GM12878 (cell line): ENCODE measurements around the gene TCF12. TPM values are rescaled to one million over a fixed set of nuclear protein-coding genes. Genes with fewer than 3 reads are reported as not detected.

Source experiments
- ATAC-seq: fragments of 200-7000 bp; cut with Tn5 transposase; 3 replicates; pipeline ENCODE4 v1.9.1; 2020; ENCODE audit warnings: mild to moderate bottlenecking, moderate library complexity
- BruUV-seq: library from RNA; stranded (reverse); fragments of 400-500 nt; replicated peaks from 2 replicates; lab custom pipeline; 2021; lab: Mats Ljungman, UMichigan
- CTCF ChIA-PET: fragments of 300-600 bp; sonication (Branson Sonifier 250); formaldehyde crosslinking; extraction: SDS; loops from one replicate; lab custom pipeline; 2021; ENCODE audit warnings: inconsistent platforms; lab: Yijun Ruan, JAX
- POLR2A ChIA-PET: fragments of 350-600 bp; formaldehyde crosslinking; extraction: SDS; loops from one replicate; lab custom pipeline; 2021; ENCODE audit warnings: inconsistent platforms; lab: Charles Lee
- RAD21 ChIA-PET: fragments of 300-600 bp; sonication (Branson Sonifier 250); formaldehyde crosslinking; loops from one replicate; lab custom pipeline; 2023; ENCODE audit warnings: antibody characterized with exemption; ENCODE audit not compliant: unreplicated experiment; lab: Charles Lee
- SMC1A ChIA-PET: fragments of 300-600 bp; sonication (Branson Sonifier 250); formaldehyde crosslinking; loops from one replicate; lab custom pipeline; 2023; ENCODE audit not compliant: unreplicated experiment, uncharacterized antibody; lab: Charles Lee
- DNase-seq: peaks from one replicate; pipeline ENCODE4 v3.0.0-alpha.2; 2011; ENCODE audit warnings: low read depth, low spot score
- FAIRE-seq: peaks from 3 replicates; lab custom pipeline; 2011; peaks lifted over from hg19 to GRCh38; lab: Jason Lieb, UNC
- H2AFZ ChIP-seq: 2 replicates; pipeline ENCODE4 v1.6.0; 2011; ENCODE audit warnings: low read depth, low read length, control low read depth; ENCODE audit not compliant: control insufficient read depth
- H3K27ac ChIP-seq: 2 replicates; pipeline ENCODE4 v1.5.1; 2011; ENCODE audit warnings: control low read depth; ENCODE audit not compliant: control insufficient read depth, insufficient read depth
- H3K27me3 ChIP-seq, 2 experiments: replicated peaks in 1 of 2; 2 replicates each; pipeline versions ENCODE4 v1.6.0 to v1.6.1; 2011; ENCODE audit warnings: low read length in 1 of 2; ENCODE audit not compliant: control insufficient read depth in 2 of 2, insufficient read depth in 2 of 2
- H3K36me3 ChIP-seq, 2 experiments: 2 replicates each; pipeline ENCODE4 v1.5.1; 2011; ENCODE audit warnings: low read length in 1 of 2; ENCODE audit not compliant: control insufficient read depth in 2 of 2, insufficient read depth in 2 of 2
- H3K4me1 ChIP-seq: 2 replicates; pipeline ENCODE4 v1.6.1; 2011; ENCODE audit warnings: mild to moderate bottlenecking, low read length, moderate library complexity, mixed read lengths; ENCODE audit not compliant: control insufficient read depth, insufficient read depth
- H3K4me2 ChIP-seq: 2 replicates; pipeline ENCODE4 v1.6.0; 2011; ENCODE audit warnings: control low read depth; ENCODE audit not compliant: control insufficient read depth, insufficient read depth
- H3K4me3 ChIP-seq: fragments of 200-600 bp; sonication (generic); 2 replicates; pipeline ENCODE4 v1.5.1; 2016
- H3K79me2 ChIP-seq: 2 replicates; pipeline ENCODE4 v1.6.0; 2011; ENCODE audit warnings: low read length; ENCODE audit not compliant: control insufficient read depth, insufficient read depth
- H3K9ac ChIP-seq: 2 replicates; pipeline ENCODE4 v1.8.0; 2011; ENCODE audit warnings: low read length, control low read depth, mixed read lengths; ENCODE audit not compliant: control insufficient read depth, insufficient read depth
- H3K9me3 ChIP-seq: replicated peaks from 3 replicates; pipeline ENCODE4 v1.5.1; 2011; ENCODE audit warnings: mild to moderate bottlenecking, low read length; ENCODE audit not compliant: control insufficient read depth, insufficient read depth
- H4K20me1 ChIP-seq: 2 replicates; pipeline ENCODE4 v1.6.0; 2011; ENCODE audit not compliant: control insufficient read depth, insufficient read depth
- BACH1 ChIP-seq: fragments of 450-650 bp; IDR thresholded peaks from 2 replicates; pipeline ENCODE4 v1.6.1; 2017; ENCODE audit warnings: mild to moderate bottlenecking, borderline replicate concordance
- E2F8 ChIP-seq: fragments of 450-650 bp; IDR thresholded peaks from 2 replicates; pipeline ENCODE4 v1.6.1; 2018; ENCODE audit warnings: mild to moderate bottlenecking, low read depth, moderate library complexity; ENCODE audit not compliant: partially characterized antibody
- EED ChIP-seq: sonication (generic); IDR thresholded peaks from 2 replicates; pipeline ENCODE4 v1.6.1; 2016; ENCODE audit warnings: antibody characterized with exemption, low read depth
- ESRRA ChIP-seq: IDR thresholded peaks from 2 replicates; pipeline ENCODE4 v1.6.1; 2012; ENCODE audit warnings: mild to moderate bottlenecking, low read length, improper control_type of control experiment
- FOS ChIP-seq: IDR thresholded peaks from 3 replicates; pipeline ENCODE4 v1.6.1; 2011; ENCODE audit warnings: borderline replicate concordance; ENCODE audit not compliant: insufficient read length; ENCODE audit errors: extremely low read depth
- FOXK2 ChIP-seq: fragments of 450-650 bp; IDR thresholded peaks from 2 replicates; pipeline ENCODE4 v1.6.1; 2017; ENCODE audit warnings: mild to moderate bottlenecking, moderate library complexity
- GATAD2B ChIP-seq: fragments of 450-650 bp; conservative IDR thresholded peaks from 2 replicates; pipeline ENCODE4 v1.6.1; 2017; ENCODE audit warnings: low read depth, mild to moderate bottlenecking, moderate library complexity
- MLLT1 ChIP-seq: fragments of 450-650 bp; IDR thresholded peaks from 2 replicates; pipeline ENCODE4 v1.6.1; 2016; ENCODE audit warnings: mild to moderate bottlenecking
- MXI1 ChIP-seq: fragments of 150-350 bp; IDR thresholded peaks from 2 replicates; pipeline ENCODE4 v1.6.1; 2011; ENCODE audit warnings: low read depth, mild to moderate bottlenecking, inconsistent platforms, low read length, improper control_type of control experiment
- MYB ChIP-seq: fragments of 150-350 bp; IDR thresholded peaks from 2 replicates; pipeline ENCODE4 v1.6.1; 2014; ENCODE audit warnings: mild to moderate bottlenecking, low read depth, low read length, borderline replicate concordance
- PAX8 ChIP-seq: fragments of 450-650 bp; IDR thresholded peaks from 2 replicates; pipeline ENCODE4 v1.6.1; 2017; ENCODE audit warnings: mild to moderate bottlenecking, moderate library complexity
- SMC3 ChIP-seq: IDR thresholded peaks from 2 replicates; pipeline ENCODE4 v1.6.1; 2011; ENCODE audit warnings: low read length, improper control_type of control experiment, borderline replicate concordance
- YBX1 ChIP-seq: fragments of 450-650 bp; IDR thresholded peaks from 2 replicates; pipeline ENCODE4 v1.6.1; 2016; ENCODE audit warnings: antibody characterized with exemption
- WGBS: methylation state at CpG from one replicate; pipeline ENCODE4 v1.1.6; 2016; ENCODE audit warnings: low lambda C conversion rate; ENCODE audit not compliant: insufficient replicate concordance, insufficient coverage; ENCODE audit errors: missing lambda C conversion rate; 5-methylcytosine and 5-hydroxymethylcytosine counted together
- in situ Hi-C: fragments of 300-500 bp; cut with MboI; formaldehyde crosslinking; loops from 9 replicates; pipeline ENCODE4 v1.14.3; 2018; ENCODE audit warnings: mixed read lengths
- intact Hi-C: fragments of 100-400 bp; cut with micrococcal nuclease; formaldehyde crosslinking; loops from one replicate; pipeline ENCODE4 v1.14.2; 2022; ENCODE audit not compliant: unreplicated experiment
- polyA plus RNA-seq, 11 experiments: library from polyadenylated mRNA; depleted of rRNA in 4 of 11; unstranded in 6 of 11; stranded (reverse) in 5 of 11; fragments of >200 nt; fragmentation: Nextera tagmentation in 4 of 11; fragmentation: Illumina TruSeq in 1 of 11; extraction: Ambion mirVana in 4 of 11; extraction: Trizol in 1 of 11; gene quantifications; 1 replicate in 1 of 11; 2 replicates in 10 of 11; pipeline versions ENCODE4 v1.2.1 to v1.2.3, GENCODE V29; 2011 to 2016; ENCODE audit warnings: inconsistent platforms in 2 of 11, missing spikeins in 2 of 11, low read depth in 1 of 11
- total RNA-seq, 4 experiments: library from RNA; depleted of rRNA in 3 of 4; stranded (reverse); fragments of >200 nt in 3 of 4; fragmentation: Illumina TruSeq in 1 of 4; extraction: Trizol in 1 of 4; gene quantifications; 2 replicates each; pipeline versions ENCODE4 v1.2.1 to v1.2.3, GENCODE V29; 2013 to 2021

Gene TCF12
- total and polyA plus RNA-seq, 10 of the 15 experiments (the other 5 are each of a cell fraction or from before 2014, with no cell fraction given), result 8.2 to 70.9 (median 49.5) TPM

GRCh38 chr15:57237676-57238075 is 319.2 kb downstream of the TCF12 start:
- Histone ChIP-seq H3K4me2 (no peak overlapping the region), H3K36me3 (peaks cover 1 to 5% of the 10 kb centered on the region in 2 experiments; a peak in 3 of 4 replicates), H3K9me3 (no peaks in the 10 kb centered on the region), H4K20me1 (no peaks in the 10 kb centered on the region), H3K27ac (no peak overlapping the region), H3K79me2 (no peaks in the 10 kb centered on the region), H2AFZ (no peak overlapping the region), H3K9ac (no peak overlapping the region), H3K4me1 (no peaks in the 10 kb centered on the region), H3K4me3 (no peak overlapping the region), H3K27me3 (no peaks in the 10 kb centered on the region)
- intact Hi-C loops (no loop called here), in situ Hi-C loops (no loop called here)
- no peak for FAIRE-seq
- ATAC-seq, result no peak
- POLR2A ChIA-PET, result interaction anchor here (0.6 kb wide), 1 partner anchor 949 kb away, joined by 3 read pairs; no protein-coding TSS in a partner anchor
- SMC1A ChIA-PET, result interaction anchor here (1.1 kb wide), 1 partner anchor 69 kb away, joined by 3 read pairs; no protein-coding TSS in a partner anchor
- DNase-seq, result no peak
- RAD21 ChIA-PET, result interaction anchor here (1.2 kb wide), 1 partner anchor 69 kb away, joined by 3 read pairs; no protein-coding TSS in a partner anchor
- BruUV-seq, result no TSS peak
- TF ChIP-seq BACH1 (no peak), YBX1 (no peak), ESRRA (no peak), MLLT1 (no peak), EED (no peak), E2F8 (no peak), FOXK2 (no peak), SMC3 (no peak), PAX8 (no peak), GATAD2B (no peak), MYB (no peak), FOS (no peak), MXI1 (no peak)
- WGBS, result 100% methylated on average over 1 of the region's 1 CpG
- CTCF ChIA-PET, result interaction anchor here (1.1 to 1.2 kb wide), 2 partner anchors 22 to 290 kb away, joined by 3 to 4 read pairs; no protein-coding TSS in a partner anchor
